Glomerular endothelial cell (primary cell): ENCODE results near the gene SNX21. TPM values are rescaled to one million over a fixed set of nuclear protein-coding genes. Genes with fewer than 3 reads are reported as not detected.
"Not testable (repeated sequence)": the region's sequence is repeated elsewhere in the genome, so short reads cannot be mapped to it uniquely, and the experiment has no call there.

Experiments used
- DNase-seq: peaks from one replicate; pipeline ENCODE4 v3.0.0-alpha.2; 2011; ENCODE audit warnings: low read depth, low spot score; ENCODE audit errors: extremely low read depth
- total RNA-seq: library from RNA; depleted of rRNA; stranded (reverse); fragments of >200 nt; gene quantifications from 2 replicates; pipeline ENCODE4 v1.2.3, GENCODE V29; 2015

SNX21 gene
- total RNA-seq, 1 donor from 2014 or later, result 26.3 TPM

- no peak for DNase-seq
Observed at GRCh38 chr20:45821947-45822346, 11.7 kb upstream of the SNX21 start.

GRCh38 chr20:45822857-45823256 is 10.7 kb upstream of the SNX21 start:
- DNase-seq, result no peak

- no peak for DNase-seq
Observed at GRCh38 chr20:45823949-45824835, 9.4 kb upstream of the SNX21 start.

GRCh38 chr20:45826381-45827019 is 7.1 kb upstream of the SNX21 start:
- DNase-seq, result no peak

- DNase-seq, result no peak
Observed at GRCh38 chr20:45827030-45827652, 6.5 kb upstream of the SNX21 start, which contains the start of gene TNNC2. TNNC2 (minus strand) TSS chr20:45827312; CDS start chr20:45827248, 64 bp downstream.

GRCh38 chr20:45827712-45828111 is 5.9 kb upstream of the SNX21 start:
- no peak for DNase-seq

- DNase-seq, result no peak
Observed at GRCh38 chr20:45828589-45828988, 5.0 kb upstream of the SNX21 start.

GRCh38 chr20:45829673-45830106 is 3.9 kb upstream of the SNX21 start:
- DNase-seq, result not testable (repeated sequence)

GRCh38 chr20:45832619-45833018 is 980 bp upstream of the SNX21 start:
- DNase-seq, result no peak

GRCh38 chr20:45833883-45834796 is 541 bp downstream of the SNX21 start:
- DNase-seq, result no peak

- DNase-seq, result no peak
Observed at GRCh38 chr20:45834797-45835161, 1.2 kb downstream of the SNX21 start.

GRCh38 chr20:45835329-45835765 is 1.7 kb downstream of the SNX21 start:
- DNase-seq, result no peak

- DNase-seq, result no peak
Observed at GRCh38 chr20:45835825-45836224, 2.2 kb downstream of the SNX21 start.

- DNase-seq, result no peak
Observed at GRCh38 chr20:45836841-45837240, 3.2 kb downstream of the SNX21 start.

- DNase-seq, result no peak
Observed at GRCh38 chr20:45840700-45841198, 7.2 kb downstream of the SNX21 start.

GRCh38 chr20:45841407-45842129 is 8.0 kb downstream of the SNX21 start:
- no peak for DNase-seq

- DNase-seq, result no peak
Observed at GRCh38 chr20:45842169-45842812, 8.7 kb downstream of the SNX21 start.

GRCh38 chr20:45843506-45843905 is 9.9 kb downstream of the SNX21 start:
- no peak for DNase-seq

GRCh38 chr20:45845452-45845851 is 11.9 kb downstream of the SNX21 start:
- DNase-seq, result no peak
